ENCODE results near the gene ZSCAN22.
A peak's percentile ranks its signal among the peaks of the same experiment; 100 is the strongest.

The ZSCAN22 gene

GRCh38 chr19:58388175-58388526 is 61.4 kb downstream of the ZSCAN22 start:
- peak overlapping the region; percentile 99 for H3K27ac ChIP-seq
- TF ChIP-seq, protein P1, sequence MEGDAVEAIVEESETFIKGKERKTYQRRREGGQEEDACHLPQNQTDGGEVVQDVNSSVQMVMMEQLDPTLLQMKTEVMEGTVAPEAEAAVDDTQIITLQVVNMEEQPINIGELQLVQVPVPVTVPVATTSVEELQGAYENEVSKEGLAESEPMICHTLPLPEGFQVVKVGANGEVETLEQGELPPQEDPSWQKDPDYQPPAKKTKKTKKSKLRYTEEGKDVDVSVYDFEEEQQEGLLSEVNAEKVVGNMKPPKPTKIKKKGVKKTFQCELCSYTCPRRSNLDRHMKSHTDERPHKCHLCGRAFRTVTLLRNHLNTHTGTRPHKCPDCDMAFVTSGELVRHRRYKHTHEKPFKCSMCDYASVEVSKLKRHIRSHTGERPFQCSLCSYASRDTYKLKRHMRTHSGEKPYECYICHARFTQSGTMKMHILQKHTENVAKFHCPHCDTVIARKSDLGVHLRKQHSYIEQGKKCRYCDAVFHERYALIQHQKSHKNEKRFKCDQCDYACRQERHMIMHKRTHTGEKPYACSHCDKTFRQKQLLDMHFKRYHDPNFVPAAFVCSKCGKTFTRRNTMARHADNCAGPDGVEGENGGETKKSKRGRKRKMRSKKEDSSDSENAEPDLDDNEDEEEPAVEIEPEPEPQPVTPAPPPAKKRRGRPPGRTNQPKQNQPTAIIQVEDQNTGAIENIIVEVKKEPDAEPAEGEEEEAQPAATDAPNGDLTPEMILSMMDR (conservative IDR thresholded peaks at IDR 0.05): no peak
